Cerebellar cortex (tissue), 1 donor: Measurements from ENCODE around the gene SYNJ2.
A peak's percentile ranks its signal among the peaks of the same experiment; 100 is the strongest.

Experiments
- DNase-seq: peaks from one replicate; pipeline ENCODE4 v3.0.0-alpha.2; 2015; ENCODE audit warnings: low spot score

The SYNJ2 gene

GRCh38 chr6:157999168-158000051, 17.7 kb downstream of the SYNJ2 start:
- DNase-seq: no peak

GRCh38 chr6:158000530-158001307, 19.1 kb downstream of the SYNJ2 start:
- no peak for DNase-seq

GRCh38 chr6:158002249-158002950, 20.7 kb downstream of the SYNJ2 start:
- no peak for DNase-seq

- DNase-seq: no peak
These were observed 21.5 kb downstream of the SYNJ2 start for GRCh38 chr6:158002951-158003853.

- DNase-seq: no peak
These were observed 22.4 kb downstream of the SYNJ2 start for GRCh38 chr6:158003910-158004700.

GRCh38 chr6:158004701-158005095, 23.0 kb downstream of the SYNJ2 start:
- DNase-seq: no peak

- no peak for DNase-seq
These were observed 24.0 kb downstream of the SYNJ2 start for GRCh38 chr6:158005626-158006180.

- no peak for DNase-seq
These were observed 24.7 kb downstream of the SYNJ2 start for GRCh38 chr6:158006331-158006730.

GRCh38 chr6:158006821-158007570, 25.3 kb downstream of the SYNJ2 start:
- no peak for DNase-seq

- no peak for DNase-seq
These were observed 27.1 kb downstream of the SYNJ2 start for GRCh38 chr6:158008864-158009113.

GRCh38 chr6:158009114-158009891, 27.6 kb downstream of the SYNJ2 start:
- DNase-seq: peak; percentile 87

- DNase-seq: no peak
These were observed 28.4 kb downstream of the SYNJ2 start for GRCh38 chr6:158009935-158010585.

GRCh38 chr6:158010591-158011477, 29.2 kb downstream of the SYNJ2 start:
- no peak for DNase-seq

GRCh38 chr6:158011478-158011920, 29.8 kb downstream of the SYNJ2 start:
- DNase-seq: no peak

- no peak for DNase-seq
These were observed 30.4 kb downstream of the SYNJ2 start for GRCh38 chr6:158011980-158012566.

GRCh38 chr6:158013904-158014504, 32.3 kb downstream of the SYNJ2 start:
- no peak for DNase-seq
